ENCODE results near the gene GLYATL3. TPM values are rescaled to one million over a fixed set of nuclear protein-coding genes. Genes with fewer than 3 reads are reported as not detected.

GLYATL3 gene
- not detected in 2 replicates for total RNA-seq

GRCh38 chr6:49499623-49500022 lies at the start of gene GLYATL3:
TSS of gene GLYATL3 (plus strand) at chr6:49499923. CDS start at chr6:49511991, 12,068 bp downstream.
- DNase-seq (ENCODE audit: low read depth), result no peak
- H3K4me3 ChIP-seq (ENCODE audit: low read depth, low read length), result no peak within 1 kb of the TSS
- no peak for TF ChIP-seq CTCF (IDR thresholded peaks at IDR 0.05; ENCODE audit: insufficient read depth, low read depth, low read length)

DNA sequence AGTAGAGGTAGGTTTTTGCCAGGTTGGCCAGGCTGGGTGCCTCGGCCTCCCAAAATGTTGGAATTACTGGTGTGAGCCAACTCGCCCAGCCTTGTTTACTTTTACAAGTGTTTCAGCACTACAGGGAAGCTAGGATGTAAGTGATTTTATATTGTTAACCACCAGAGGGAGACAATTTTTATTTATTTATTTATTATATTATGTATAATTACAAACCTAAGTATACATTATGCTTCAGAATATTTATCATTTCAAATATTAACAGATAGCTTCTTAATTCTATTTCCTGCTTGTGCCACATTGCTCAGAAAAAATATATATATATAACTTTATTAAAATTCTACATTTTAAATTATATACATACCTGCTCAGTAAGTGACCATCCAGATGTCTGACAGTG lies 46.5 kb upstream of the GLYATL3 start:
- H3K4me3 ChIP-seq (ENCODE audit: low read depth, low read length), result no peak overlapping the region
- DNase-seq (ENCODE audit: low read depth), result peak; percentile 10
- TF ChIP-seq CTCF (IDR thresholded peaks at IDR 0.05; ENCODE audit: insufficient read depth, low read depth, low read length), result peak; percentile 33

DNA sequence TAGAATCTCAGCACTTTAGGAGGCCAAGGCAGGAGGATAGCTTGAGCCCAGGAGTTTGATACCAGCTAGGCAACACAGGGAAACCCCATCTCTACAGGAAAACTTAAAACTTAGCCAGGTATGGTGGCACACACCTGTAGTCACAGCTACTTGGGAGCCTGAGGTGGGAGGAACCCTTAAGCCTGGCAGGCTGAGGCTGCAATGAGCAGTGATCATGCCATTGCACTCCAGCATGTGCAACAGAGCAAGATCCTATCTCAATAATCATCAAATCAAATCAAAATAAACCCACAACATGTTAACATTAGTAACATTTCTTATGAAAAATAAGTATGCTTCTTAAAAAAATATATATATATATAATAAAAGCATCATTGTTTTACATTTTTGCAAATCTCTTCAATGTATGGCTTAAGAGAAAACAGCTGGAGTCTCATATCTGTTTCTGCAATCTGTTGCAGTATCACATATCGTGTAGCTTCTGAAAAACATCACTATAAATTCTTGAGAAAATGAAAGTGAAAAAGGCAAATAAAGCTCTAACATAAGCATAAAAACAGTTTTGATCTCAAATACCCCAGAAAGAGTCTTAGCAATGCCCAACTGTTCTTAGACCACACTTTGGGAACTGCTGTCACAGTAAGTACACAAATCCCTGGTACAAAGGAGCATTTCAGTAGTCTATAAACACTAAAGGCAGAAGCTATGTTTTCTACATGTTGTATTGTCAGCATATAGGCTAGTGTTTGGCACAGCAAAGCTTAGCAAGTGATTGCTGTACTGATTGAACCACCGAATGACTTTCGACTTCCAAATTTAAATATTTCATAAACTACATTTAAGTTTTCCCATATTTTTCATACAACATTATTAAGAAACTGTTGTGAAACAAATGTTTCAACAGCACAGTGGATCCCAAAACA lies 44.7 kb upstream of the GLYATL3 start:
- no peak overlapping the region for H3K4me3 ChIP-seq (ENCODE audit: low read depth, low read length)
- no peak for TF ChIP-seq CTCF (IDR thresholded peaks at IDR 0.05; ENCODE audit: insufficient read depth, low read depth, low read length)
- no peak for DNase-seq (ENCODE audit: low read depth)

- no peak for TF ChIP-seq CTCF (IDR thresholded peaks at IDR 0.05; ENCODE audit: insufficient read depth, low read depth, low read length)
- H3K4me3 ChIP-seq (ENCODE audit: low read depth, low read length), result no peak overlapping the region
- no peak for DNase-seq (ENCODE audit: low read depth)
These were observed 42.0 kb upstream of the GLYATL3 start for GRCh38 chr6:49457771-49458170.

DNA sequence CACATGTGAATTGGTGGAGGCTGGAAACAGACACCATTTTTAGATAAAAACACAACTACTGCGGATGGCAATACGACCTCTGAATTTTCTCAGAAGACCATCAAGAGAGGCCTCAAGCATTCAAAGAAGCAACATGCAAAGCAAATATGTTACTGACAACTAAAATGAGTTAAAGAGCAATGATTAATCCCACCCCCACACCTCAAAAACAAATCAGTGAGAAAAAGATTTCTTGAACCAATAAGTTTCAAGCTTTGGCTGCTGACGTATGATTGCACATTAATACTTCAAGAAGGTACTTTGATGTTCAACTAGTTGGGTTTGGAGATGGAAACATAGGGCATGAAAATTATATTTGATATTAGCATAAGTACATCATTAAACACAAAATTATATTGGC lies 37.7 kb upstream of the GLYATL3 start:
- peak overlapping the region; percentile 99 for H3K4me3 ChIP-seq (ENCODE audit: low read depth, low read length)
- peak; percentile 39 for DNase-seq (ENCODE audit: low read depth)
- TF ChIP-seq CTCF (IDR thresholded peaks at IDR 0.05; ENCODE audit: insufficient read depth, low read depth, low read length), result no peak

GRCh38 chr6:49462599-49462926 lies 37.2 kb upstream of the GLYATL3 start:
- peak overlapping the region; percentile 99 for H3K4me3 ChIP-seq (ENCODE audit: low read depth, low read length)
- no peak for DNase-seq (ENCODE audit: low read depth)
- TF ChIP-seq CTCF (IDR thresholded peaks at IDR 0.05; ENCODE audit: insufficient read depth, low read depth, low read length), result no peak

Data from fibroblast of villous mesenchyme (primary cell).